Activated CD4-positive, alpha-beta T cell treated with anti-CD3 and anti-CD28 coated beads, Interleukin-2, amount 10 ng/mL, durations not matched to agents 7 days and 5 days (primary cell): ENCODE measurements around the gene LKAAEAR1. TPM values are rescaled to one million over a fixed set of nuclear protein-coding genes. Genes with fewer than 3 reads are reported as not detected.
A peak's percentile ranks its signal among the peaks of the same experiment; 100 is the strongest.

Source experiments
- CTCF ChIA-PET: fragments of 350-600 bp; sonication (Branson Sonifier 250); formaldehyde crosslinking; loops from one replicate; lab custom pipeline; 2021; ENCODE audit warnings: antibody characterized with exemption; lab: Charles Lee
- POLR2A ChIA-PET: fragments of 350-600 bp; sonication (Branson Sonifier 250); formaldehyde crosslinking; loops from one replicate; lab custom pipeline; 2021; ENCODE audit warnings: antibody characterized with exemption; lab: Charles Lee
- DNase-seq: peaks from one replicate; pipeline ENCODE4 v3.0.0-alpha.2; 2020
- H3K27ac Mint-ChIP-seq: one replicate; pipeline ENCODE4 v1.8.0; 2021; ENCODE audit warnings: mild to moderate bottlenecking, moderate library complexity, mixed read lengths
- H3K27me3 Mint-ChIP-seq: one replicate; pipeline ENCODE4 v1.8.0; 2021; ENCODE audit warnings: mixed read lengths
- H3K36me3 Mint-ChIP-seq: one replicate; pipeline ENCODE4 v1.8.0; 2021; ENCODE audit warnings: low read depth, mixed read lengths
- H3K4me1 Mint-ChIP-seq: one replicate; pipeline ENCODE4 v1.8.0; 2021; ENCODE audit warnings: mixed read lengths
- H3K4me3 Mint-ChIP-seq: one replicate; pipeline ENCODE4 v1.8.0; 2021; ENCODE audit warnings: mild to moderate bottlenecking, moderate library complexity, mixed read lengths
- H3K9me3 Mint-ChIP-seq: one replicate; pipeline ENCODE4 v1.8.0; 2021; ENCODE audit warnings: mixed read lengths
- total RNA-seq, 2 experiments: library from RNA; stranded (reverse); gene quantifications; one replicate each; pipeline ENCODE4 v1.2.3, GENCODE V29; 2021

Gene LKAAEAR1
- total RNA-seq, 2 experiments from 2014 or later, result 0.44 to 0.89 TPM

GRCh38 chr20:64064145-64064698 lies 20.0 kb downstream of the LKAAEAR1 start:
- CTCF ChIA-PET, result interaction anchor here (1.2 to 1.3 kb wide), 3 partner anchors 10 to 28 kb away, joined by 3 to 9 read pairs (median 3); no protein-coding TSS in a partner anchor
- Mint-ChIP-seq H3K9me3 (no peaks in the 10 kb centered on the region), H3K36me3 (no peaks in the 10 kb centered on the region), H3K27ac (peak overlapping the region; percentile 91), H3K4me1 (peaks cover 63% of the 10 kb centered on the region), H3K27me3 (no peaks in the 10 kb centered on the region), H3K4me3 (peak overlapping the region; percentile 92)
- no peak for DNase-seq
- POLR2A ChIA-PET, result no interaction called here

GRCh38 chr20:64063389-64064144 lies 20.6 kb downstream of the LKAAEAR1 start:
- ChIA-PET CTCF (interaction anchor here (0.6 to 2.7 kb wide), 6 partner anchors 18 to 222 kb away, joined by 3 to 15 read pairs (median 4); no protein-coding TSS in a partner anchor), POLR2A (no interaction called here)
- Mint-ChIP-seq H3K4me3 (peak overlapping the region; percentile 92), H3K27ac (peak overlapping the region; percentile 91), H3K27me3 (no peaks in the 10 kb centered on the region), H3K9me3 (no peaks in the 10 kb centered on the region), H3K36me3 (no peaks in the 10 kb centered on the region), H3K4me1 (peaks cover 63% of the 10 kb centered on the region)
- no peak for DNase-seq

GRCh38 chr20:64062596-64063388 lies 21.4 kb downstream of the LKAAEAR1 start, which contains the start of gene TCEA2:
Gene TCEA2 (plus strand): TSS chr20:64063198. CDS start chr20:64063313, 115 bp downstream.
- Mint-ChIP-seq H3K4me1 (peaks cover 64% of the 10 kb centered on the region), H3K4me3 (peak within 1 kb of the TSS; percentile 92), H3K27me3 (no peaks in the 10 kb centered on the region), H3K36me3 (no peaks in the 10 kb centered on the region), H3K27ac (peak within 1 kb of the TSS; percentile 91), H3K9me3 (no peaks in the 10 kb centered on the region)
- ChIA-PET CTCF (interaction anchor here (0.6 to 2.7 kb wide), 5 partner anchors 10 to 223 kb away, joined by 3 to 15 read pairs (median 3); no protein-coding TSS in a partner anchor), POLR2A (no interaction called here)
- peak; percentile 96 for DNase-seq

- POLR2A ChIA-PET, result no interaction called here
- CTCF ChIA-PET, result interaction anchor here (1.0 to 2.7 kb wide), 4 partner anchors 10 to 224 kb away, joined by 3 to 15 read pairs (median 4); no protein-coding TSS in a partner anchor
- H3K4me1 Mint-ChIP-seq, result peaks cover 64% of the 10 kb centered on the region
Measured at GRCh38 chr20:64062276-64062595, 22.0 kb downstream of the LKAAEAR1 start.

GRCh38 chr20:64058536-64058935 lies 25.7 kb downstream of the LKAAEAR1 start:
- Mint-ChIP-seq H3K9me3 (no peaks in the 10 kb centered on the region), H3K27ac (peak overlapping the region; percentile 46), H3K27me3 (no peaks in the 10 kb centered on the region), H3K4me1 (peaks cover 50% of the 10 kb centered on the region), H3K36me3 (no peaks in the 10 kb centered on the region), H3K4me3 (peak overlapping the region; percentile 76)
- ChIA-PET POLR2A (interaction anchor here (1.5 kb wide), 1 partner anchor 20 kb away, joined by 4 read pairs; no protein-coding TSS in a partner anchor), CTCF (interaction anchor here (1.8 to 11.2 kb wide), 3 partner anchors 10 to 78 kb away, joined by 5 to 79 read pairs (median 11); partner anchors contain the start of genes PRPF6 and SAMD10)
- no peak for DNase-seq

More at GRCh38 chr20:64062276-64062595, 22.0 kb downstream of the LKAAEAR1 start:
- peak overlapping the region; percentile 22 for H3K4me3 Mint-ChIP-seq
- no peaks in the 10 kb centered on the region for H3K27me3 Mint-ChIP-seq
- H3K9me3 Mint-ChIP-seq, result no peaks in the 10 kb centered on the region
- no peaks in the 10 kb centered on the region for H3K36me3 Mint-ChIP-seq
- DNase-seq, result no peak
- H3K27ac Mint-ChIP-seq, result peak overlapping the region; percentile 60

- ChIA-PET POLR2A (interaction anchor here (0.6 to 1.5 kb wide), 2 partner anchors 20 to 155 kb away, joined by 4 to 5 read pairs; no protein-coding TSS in a partner anchor), CTCF (interaction anchor here (0.7 to 11.2 kb wide), 17 partner anchors 8 to 537 kb away, joined by 3 to 79 read pairs (median 3); partner anchors contain the start of genes C20orf204, LIME1, PPDPF and PRPF6)
- peaks cover 54% of the 10 kb centered on the region for H3K4me1 Mint-ChIP-seq
- H3K9me3 Mint-ChIP-seq, result no peaks in the 10 kb centered on the region
- H3K36me3 Mint-ChIP-seq, result no peaks in the 10 kb centered on the region
- no peaks in the 10 kb centered on the region for H3K27me3 Mint-ChIP-seq
- peak overlapping the region; percentile 91 for H3K27ac Mint-ChIP-seq
- DNase-seq, result peak; percentile 86
- H3K4me3 Mint-ChIP-seq, result peak overlapping the region; percentile 76
Measured at GRCh38 chr20:64057628-64058498, 26.3 kb downstream of the LKAAEAR1 start.

GRCh38 chr20:64056889-64057627 lies 27.1 kb downstream of the LKAAEAR1 start:
- Mint-ChIP-seq H3K36me3 (no peaks in the 10 kb centered on the region), H3K27me3 (no peaks in the 10 kb centered on the region), H3K4me1 (peaks cover 50% of the 10 kb centered on the region), H3K27ac (peak overlapping the region; percentile 91), H3K4me3 (peak overlapping the region; percentile 76), H3K9me3 (no peaks in the 10 kb centered on the region)
- CTCF ChIA-PET, result interaction anchor here (0.6 to 11.2 kb wide), 17 partner anchors 9 to 536 kb away, joined by 3 to 79 read pairs (median 3); partner anchors contain the start of genes C20orf204, LIME1, PPDPF and PRPF6
- DNase-seq, result peak; percentile 60
- POLR2A ChIA-PET, result interaction anchor here (0.6 to 1.5 kb wide), 2 partner anchors 19 to 155 kb away, joined by 4 to 5 read pairs; no protein-coding TSS in a partner anchor

- no peak for DNase-seq
- Mint-ChIP-seq H3K4me3 (no peak overlapping the region), H3K27ac (peak overlapping the region; percentile 91), H3K4me1 (peaks cover 47% of the 10 kb centered on the region), H3K9me3 (no peaks in the 10 kb centered on the region), H3K27me3 (peaks cover 4% of the 10 kb centered on the region), H3K36me3 (no peaks in the 10 kb centered on the region)
- POLR2A ChIA-PET, result no interaction called here
- CTCF ChIA-PET, result interaction anchor here (1.0 to 11.2 kb wide), 5 partner anchors 10 to 358 kb away, joined by 3 to 79 read pairs (median 4); partner anchors contain the start of genes PRPF6 and SAMD10
Measured at GRCh38 chr20:64056639-64056888, 27.6 kb downstream of the LKAAEAR1 start.

GRCh38 chr20:64055893-64056638 lies 28.1 kb downstream of the LKAAEAR1 start:
- H3K27me3 Mint-ChIP-seq, result peaks cover 7% of the 10 kb centered on the region
- no peak for DNase-seq
- no peak overlapping the region for H3K4me3 Mint-ChIP-seq
- CTCF ChIA-PET, result interaction anchor here (0.6 to 11.2 kb wide), 5 partner anchors 12 to 357 kb away, joined by 3 to 79 read pairs (median 4); partner anchors contain the start of genes PRPF6 and SAMD10
- H3K27ac Mint-ChIP-seq, result no peak overlapping the region
- no peaks in the 10 kb centered on the region for H3K36me3 Mint-ChIP-seq
- peaks cover 47% of the 10 kb centered on the region for H3K4me1 Mint-ChIP-seq
- POLR2A ChIA-PET, result no interaction called here
- no peaks in the 10 kb centered on the region for H3K9me3 Mint-ChIP-seq

GRCh38 chr20:64055396-64055892 lies 28.8 kb downstream of the LKAAEAR1 start:
- H3K4me3 Mint-ChIP-seq, result no peak overlapping the region
- CTCF ChIA-PET, result interaction anchor here (11.2 kb wide), 1 partner anchor 15 kb away, joined by 79 read pairs; no protein-coding TSS in a partner anchor
- no peaks in the 10 kb centered on the region for H3K9me3 Mint-ChIP-seq
- H3K36me3 Mint-ChIP-seq, result no peaks in the 10 kb centered on the region
- POLR2A ChIA-PET, result no interaction called here
- H3K4me1 Mint-ChIP-seq, result peaks cover 47% of the 10 kb centered on the region
- H3K27me3 Mint-ChIP-seq, result peaks cover 13% of the 10 kb centered on the region
- no peak for DNase-seq
- H3K27ac Mint-ChIP-seq, result peak overlapping the region; percentile 72
